A549 (cell line): Measurements from ENCODE around the gene SOX5.

Source experiments
- BHLHE40 ChIP-seq: IDR thresholded peaks from 2 replicates; pipeline ENCODE4 v1.6.1; 2012; ENCODE audit warnings: low read depth, low read length, inconsistent platforms
- JUN ChIP-seq, 2 experiments: fragments of >200 bp; sonication (Bioruptor Twin); formaldehyde crosslinking; IDR thresholded peaks; 2 replicates in 1 of 2; 3 replicates in 1 of 2; pipeline ENCODE4 v1.6.1; 2016 to 2017
- POLR2A ChIP-seq: IDR thresholded peaks from 2 replicates; pipeline ENCODE4 v1.6.1; 2012; ENCODE audit warnings: mild to moderate bottlenecking, low read length
- RAD21 ChIP-seq, 2 experiments: fragments of >200 bp in 1 of 2; sonication (Bioruptor Twin) in 1 of 2; formaldehyde crosslinking in 1 of 2; IDR thresholded peaks in 1 of 2; conservative IDR thresholded peaks in 1 of 2; 2 replicates in 1 of 2; 3 replicates in 1 of 2; pipeline ENCODE4 v1.6.1; 2012 to 2018; ENCODE audit warnings: inconsistent platforms in 1 of 2
- RCOR1 ChIP-seq: fragments of 150-350 bp; IDR thresholded peaks from 2 replicates; pipeline ENCODE4 v1.6.1; 2014; ENCODE audit warnings: antibody characterized with exemption, low read length, low read depth
- RFX5 ChIP-seq: fragments of 450-650 bp; IDR thresholded peaks from 2 replicates; pipeline ENCODE4 v1.7.1; 2014; ENCODE audit warnings: antibody characterized with exemption, mild to moderate bottlenecking, moderate library complexity
- SMC3 ChIP-seq: fragments of >200 bp; sonication (Bioruptor Twin); formaldehyde crosslinking; IDR thresholded peaks from 3 replicates; pipeline ENCODE4 v1.6.1; 2018; ENCODE audit warnings: inconsistent platforms
- TF ChIP-seq, protein P1 (sequence below): fragments of >200 bp; sonication (Bioruptor Twin); formaldehyde crosslinking; IDR thresholded peaks from 3 replicates; pipeline ENCODE4 v1.5.1; 2016
- TF ChIP-seq, protein P2 (sequence below): fragments of 200-600 bp; sonication (generic); IDR thresholded peaks from 2 replicates; pipeline ENCODE4 v1.6.1; 2016; ENCODE audit warnings: antibody characterized with exemption, mild to moderate bottlenecking, moderate library complexity

DNA sequence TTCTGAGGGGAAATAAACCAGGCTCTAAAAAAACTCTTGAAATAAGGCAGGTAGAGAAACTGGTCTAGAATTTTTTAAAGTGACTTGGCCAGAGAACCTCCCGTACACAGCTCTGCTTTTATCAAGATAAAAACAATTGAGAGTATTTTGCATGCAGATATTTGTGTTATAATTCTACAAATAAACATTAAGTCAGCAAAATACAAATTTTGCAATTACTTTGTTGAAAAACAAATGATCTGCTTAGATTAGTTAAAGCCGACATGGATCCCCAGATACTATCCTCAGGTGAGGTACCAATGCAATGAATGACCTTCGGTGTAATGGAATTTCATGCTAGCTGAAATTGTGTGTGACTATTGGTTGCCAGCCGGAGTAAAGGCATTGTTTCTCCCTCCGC lies 197.2 kb downstream of the SOX5 start:
- TF ChIP-seq POLR2A: no peak
- TF ChIP-seq, protein P1, sequence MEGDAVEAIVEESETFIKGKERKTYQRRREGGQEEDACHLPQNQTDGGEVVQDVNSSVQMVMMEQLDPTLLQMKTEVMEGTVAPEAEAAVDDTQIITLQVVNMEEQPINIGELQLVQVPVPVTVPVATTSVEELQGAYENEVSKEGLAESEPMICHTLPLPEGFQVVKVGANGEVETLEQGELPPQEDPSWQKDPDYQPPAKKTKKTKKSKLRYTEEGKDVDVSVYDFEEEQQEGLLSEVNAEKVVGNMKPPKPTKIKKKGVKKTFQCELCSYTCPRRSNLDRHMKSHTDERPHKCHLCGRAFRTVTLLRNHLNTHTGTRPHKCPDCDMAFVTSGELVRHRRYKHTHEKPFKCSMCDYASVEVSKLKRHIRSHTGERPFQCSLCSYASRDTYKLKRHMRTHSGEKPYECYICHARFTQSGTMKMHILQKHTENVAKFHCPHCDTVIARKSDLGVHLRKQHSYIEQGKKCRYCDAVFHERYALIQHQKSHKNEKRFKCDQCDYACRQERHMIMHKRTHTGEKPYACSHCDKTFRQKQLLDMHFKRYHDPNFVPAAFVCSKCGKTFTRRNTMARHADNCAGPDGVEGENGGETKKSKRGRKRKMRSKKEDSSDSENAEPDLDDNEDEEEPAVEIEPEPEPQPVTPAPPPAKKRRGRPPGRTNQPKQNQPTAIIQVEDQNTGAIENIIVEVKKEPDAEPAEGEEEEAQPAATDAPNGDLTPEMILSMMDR: no peak
- TF ChIP-seq, protein P2, sequence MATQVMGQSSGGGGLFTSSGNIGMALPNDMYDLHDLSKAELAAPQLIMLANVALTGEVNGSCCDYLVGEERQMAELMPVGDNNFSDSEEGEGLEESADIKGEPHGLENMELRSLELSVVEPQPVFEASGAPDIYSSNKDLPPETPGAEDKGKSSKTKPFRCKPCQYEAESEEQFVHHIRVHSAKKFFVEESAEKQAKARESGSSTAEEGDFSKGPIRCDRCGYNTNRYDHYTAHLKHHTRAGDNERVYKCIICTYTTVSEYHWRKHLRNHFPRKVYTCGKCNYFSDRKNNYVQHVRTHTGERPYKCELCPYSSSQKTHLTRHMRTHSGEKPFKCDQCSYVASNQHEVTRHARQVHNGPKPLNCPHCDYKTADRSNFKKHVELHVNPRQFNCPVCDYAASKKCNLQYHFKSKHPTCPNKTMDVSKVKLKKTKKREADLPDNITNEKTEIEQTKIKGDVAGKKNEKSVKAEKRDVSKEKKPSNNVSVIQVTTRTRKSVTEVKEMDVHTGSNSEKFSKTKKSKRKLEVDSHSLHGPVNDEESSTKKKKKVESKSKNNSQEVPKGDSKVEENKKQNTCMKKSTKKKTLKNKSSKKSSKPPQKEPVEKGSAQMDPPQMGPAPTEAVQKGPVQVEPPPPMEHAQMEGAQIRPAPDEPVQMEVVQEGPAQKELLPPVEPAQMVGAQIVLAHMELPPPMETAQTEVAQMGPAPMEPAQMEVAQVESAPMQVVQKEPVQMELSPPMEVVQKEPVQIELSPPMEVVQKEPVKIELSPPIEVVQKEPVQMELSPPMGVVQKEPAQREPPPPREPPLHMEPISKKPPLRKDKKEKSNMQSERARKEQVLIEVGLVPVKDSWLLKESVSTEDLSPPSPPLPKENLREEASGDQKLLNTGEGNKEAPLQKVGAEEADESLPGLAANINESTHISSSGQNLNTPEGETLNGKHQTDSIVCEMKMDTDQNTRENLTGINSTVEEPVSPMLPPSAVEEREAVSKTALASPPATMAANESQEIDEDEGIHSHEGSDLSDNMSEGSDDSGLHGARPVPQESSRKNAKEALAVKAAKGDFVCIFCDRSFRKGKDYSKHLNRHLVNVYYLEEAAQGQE: no peak
- TF ChIP-seq RCOR1: no peak
- no peak for TF ChIP-seq JUN (IDR thresholded peaks at IDR 0.05)
- TF ChIP-seq SMC3: no peak
- TF ChIP-seq RFX5: no peak
- no peak for TF ChIP-seq RAD21 (conservative IDR thresholded peaks at IDR 0.05 in 1 of 2, IDR thresholded peaks at IDR 0.05 in 1 of 2)
- TF ChIP-seq BHLHE40: no peak
